NCI-H2227 treated with DMSO at 0.1 percent for 48 hours (cell line): ENCODE measurements around the gene LAMB3.

Experiments used
- DNase-seq: peaks from one replicate; lab custom pipeline; 2025; lab: John Stamatoyannopoulos, UW

Gene LAMB3

GRCh38 chr1:209595028-209595427 is 57.2 kb downstream of the LAMB3 start:
- DNase-seq, result no peak

- no peak for DNase-seq
Measured at GRCh38 chr1:209594440-209594839, 57.8 kb downstream of the LAMB3 start.

DNA sequence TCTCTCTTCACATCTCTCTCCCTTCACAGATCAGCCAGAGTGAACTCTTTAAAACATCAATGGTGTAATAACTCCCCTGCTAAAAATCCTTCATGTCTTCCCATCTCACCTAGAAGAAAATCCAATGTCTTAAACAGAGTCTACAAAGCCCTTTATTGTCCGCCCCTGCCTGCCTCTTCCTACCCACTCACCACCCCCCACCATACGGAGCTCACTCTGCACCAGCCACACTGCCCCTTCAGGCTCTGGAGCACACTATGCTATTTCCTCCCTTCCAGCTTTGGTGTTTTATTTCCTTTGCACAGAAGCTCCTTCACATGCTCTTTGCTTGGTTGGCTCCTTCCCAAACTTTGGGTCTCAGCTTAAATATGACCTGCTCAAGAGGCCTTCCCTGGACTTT is 58.5 kb downstream of the LAMB3 start:
- DNase-seq, result no peak

DNA sequence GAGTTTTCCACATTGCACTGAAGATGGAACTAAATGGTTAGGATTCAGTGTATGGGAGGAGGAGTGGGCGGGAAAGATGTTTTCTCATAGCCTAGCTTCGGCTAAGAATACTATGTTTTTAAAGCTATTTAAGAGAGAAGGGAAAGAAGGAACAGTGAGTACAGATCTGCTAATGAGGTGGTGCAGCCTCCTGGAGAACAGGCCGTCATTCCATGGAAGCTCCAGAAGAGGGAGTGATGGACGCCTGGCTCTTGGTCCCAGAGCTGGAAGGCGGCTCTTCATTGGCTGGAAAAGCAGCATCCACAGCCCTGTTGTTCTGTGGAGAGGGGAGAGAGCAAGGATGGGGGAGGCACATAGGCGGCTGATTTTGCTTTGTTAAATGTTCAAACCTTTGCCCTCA is 61.8 kb downstream of the LAMB3 start:
- peak; percentile 26 for DNase-seq

DNA sequence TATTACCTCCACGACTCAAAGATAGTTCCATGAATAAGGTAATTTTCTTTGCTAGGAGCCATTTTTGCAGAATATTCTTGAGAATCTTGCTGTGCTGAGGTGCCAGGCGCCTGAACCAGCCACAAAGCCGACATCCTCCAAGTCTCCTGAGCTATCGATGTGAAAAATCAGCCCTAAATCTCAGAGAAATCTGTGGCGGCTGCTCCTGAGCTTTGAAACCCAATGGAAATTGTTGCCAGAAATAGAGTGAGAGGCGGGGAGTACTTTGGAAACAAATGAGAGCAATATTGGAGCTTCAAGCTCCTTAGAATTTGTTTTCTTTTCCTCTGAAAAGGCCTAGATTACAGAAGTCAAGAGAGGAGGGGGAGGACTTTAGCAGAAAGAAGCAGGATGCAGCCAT is 62.4 kb downstream of the LAMB3 start:
- DNase-seq, result no peak

DNA sequence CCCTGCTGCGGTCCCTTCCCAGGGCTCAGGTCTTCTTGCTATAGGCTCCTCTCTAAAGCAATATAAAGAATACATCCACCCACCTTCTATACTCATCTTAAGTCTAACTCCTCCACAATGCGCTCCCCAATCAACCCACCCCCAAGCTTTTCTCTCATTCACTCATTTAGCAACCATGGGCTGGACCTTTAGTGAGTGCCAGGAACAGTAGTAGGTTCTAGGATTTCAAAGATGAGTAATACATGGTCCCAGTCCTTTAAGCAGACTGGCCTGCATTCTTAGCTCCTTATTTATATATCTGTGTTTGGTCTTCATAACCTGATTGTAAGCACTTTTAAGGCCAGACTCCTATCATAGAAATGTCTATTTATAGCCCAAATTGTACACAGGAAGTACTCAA is 62.8 kb downstream of the LAMB3 start:
- DNase-seq, result no peak

GRCh38 chr1:209587789-209588188 is 64.4 kb downstream of the LAMB3 start:
- DNase-seq, result no peak

DNA sequence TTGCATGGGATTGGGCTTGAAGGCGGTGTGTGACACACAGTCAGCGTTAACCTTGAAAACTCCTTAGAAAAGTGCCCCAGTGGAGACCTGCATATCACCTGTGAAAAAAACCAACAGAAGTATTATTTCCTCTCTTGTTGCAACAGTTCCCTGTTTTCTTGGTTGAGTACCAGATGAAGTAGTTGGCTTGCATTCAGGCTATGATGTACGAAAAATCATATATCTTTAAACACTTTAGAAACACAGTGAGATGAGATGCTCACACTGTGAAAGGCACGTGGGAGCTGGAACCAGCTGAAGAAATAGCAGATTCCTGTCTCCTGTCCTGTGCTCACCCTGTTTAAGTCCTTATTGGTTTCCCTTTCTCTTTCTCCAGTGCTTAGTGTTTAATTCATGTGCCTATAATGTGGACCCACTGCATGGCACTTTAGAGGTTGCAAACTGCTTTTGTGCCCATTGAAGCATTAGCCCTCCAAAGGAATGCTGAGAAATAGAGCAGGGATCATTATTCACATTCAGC is 65.9 kb downstream of the LAMB3 start:
- DNase-seq, result no peak

DNA sequence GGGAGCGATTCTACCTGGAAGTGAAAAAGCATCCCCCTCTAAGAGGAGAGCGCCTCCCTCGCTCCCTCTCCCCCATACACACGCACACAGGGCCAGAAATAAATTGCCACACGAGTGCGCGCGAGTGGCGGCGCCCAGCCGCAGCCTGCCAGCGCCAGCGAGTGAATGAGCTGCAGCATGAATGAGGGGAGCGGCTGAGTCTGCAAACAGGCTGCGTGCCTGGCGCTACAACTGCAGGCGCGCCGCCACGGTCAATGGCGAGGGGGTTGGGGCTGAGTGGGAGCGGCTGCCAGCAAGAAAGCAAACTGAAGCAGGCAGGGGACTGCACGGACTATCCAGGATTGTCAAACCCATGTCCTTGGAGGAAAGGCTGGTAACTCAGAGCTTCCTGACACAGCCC is 66.6 kb downstream of the LAMB3 start:
- DNase-seq, result peak; percentile 81

- DNase-seq, result no peak
Measured at GRCh38 chr1:209585197-209585596, 67.0 kb downstream of the LAMB3 start.

DNA sequence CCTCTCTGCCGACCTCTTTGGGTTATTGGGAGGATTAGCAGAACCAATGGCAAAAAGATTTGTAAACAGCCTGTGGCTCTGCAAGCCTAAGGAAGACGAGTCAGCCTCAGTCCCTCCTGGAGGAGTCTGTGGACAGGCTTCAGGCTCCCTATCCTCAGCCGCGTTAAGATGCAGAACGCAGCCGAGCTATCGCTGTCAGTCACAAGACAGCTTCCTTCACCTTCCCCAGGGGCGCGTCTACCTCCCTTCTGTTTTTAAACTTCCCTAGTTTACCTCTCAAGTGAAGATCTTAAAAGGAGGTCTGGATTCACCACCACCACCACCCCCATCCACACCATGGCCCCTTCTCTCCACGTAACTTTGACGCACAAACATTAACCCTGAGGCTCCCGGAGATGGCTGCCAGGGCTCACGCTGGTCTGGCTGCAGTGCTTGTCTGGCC is 68.0 kb downstream of the LAMB3 start:
- no peak for DNase-seq

- DNase-seq, result peak; percentile 88
Measured at GRCh38 chr1:209583408-209583807, 68.8 kb downstream of the LAMB3 start, which contains the start of gene CAMK1G. Gene CAMK1G (plus strand): TSS chr1:209583714. CDS start chr1:209594984, 11,270 bp downstream.

DNA sequence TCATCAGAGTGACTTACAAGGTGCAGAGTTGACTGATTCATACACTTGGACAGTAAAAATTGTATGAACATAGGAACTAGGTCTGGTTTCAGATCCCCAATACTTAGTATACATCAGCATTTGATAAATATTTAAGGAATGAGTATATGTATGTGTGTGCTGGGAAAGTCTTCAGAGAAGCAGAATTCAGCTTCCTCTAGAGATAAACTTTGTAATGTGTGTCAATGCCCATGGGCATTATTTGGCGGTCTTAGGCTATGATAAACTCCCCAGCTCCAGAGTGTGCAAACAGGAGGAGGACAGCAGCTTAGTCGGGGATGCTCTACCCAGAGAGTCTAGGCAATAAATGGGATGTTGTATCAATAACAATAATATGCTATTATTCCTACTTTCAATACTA is 71.6 kb downstream of the LAMB3 start:
- no peak for DNase-seq

- DNase-seq, result no peak
Measured at GRCh38 chr1:209577346-209577745, 74.9 kb downstream of the LAMB3 start.

- peak; percentile 70 for DNase-seq
Measured at GRCh38 chr1:209576392-209577197, 75.6 kb downstream of the LAMB3 start.

GRCh38 chr1:209570743-209571142 is 81.5 kb downstream of the LAMB3 start:
- no peak for DNase-seq

- DNase-seq, result peak; percentile 51
Measured at GRCh38 chr1:209569455-209570207, 82.6 kb downstream of the LAMB3 start.

DNA sequence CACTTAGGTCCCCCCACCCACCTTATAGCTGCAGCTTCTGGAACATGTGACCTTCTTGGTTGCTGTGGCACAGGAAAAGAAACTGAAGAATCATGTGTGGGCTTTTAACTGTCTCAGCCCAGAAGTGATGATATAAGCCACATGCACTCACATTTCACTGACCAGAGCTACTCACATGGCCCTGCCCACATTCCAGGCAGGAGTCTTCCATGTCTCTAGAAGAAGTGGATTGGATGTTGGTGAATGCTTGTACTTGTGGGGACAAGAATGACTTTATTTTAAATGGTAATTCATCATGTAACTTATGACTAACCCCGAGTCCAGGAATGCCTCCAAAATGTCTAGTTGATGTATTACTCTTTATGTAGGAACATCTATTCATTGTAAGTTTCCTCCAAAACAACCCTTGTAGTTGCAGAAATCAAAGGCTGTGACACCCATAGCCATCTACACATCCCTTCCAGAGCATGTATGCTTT is 84.5 kb downstream of the LAMB3 start:
- no peak for DNase-seq

- peak; percentile 91 for DNase-seq
Measured at GRCh38 chr1:209565759-209566678, 86.2 kb downstream of the LAMB3 start.
